ENCODE results near the gene B3GNT5.

DNA sequence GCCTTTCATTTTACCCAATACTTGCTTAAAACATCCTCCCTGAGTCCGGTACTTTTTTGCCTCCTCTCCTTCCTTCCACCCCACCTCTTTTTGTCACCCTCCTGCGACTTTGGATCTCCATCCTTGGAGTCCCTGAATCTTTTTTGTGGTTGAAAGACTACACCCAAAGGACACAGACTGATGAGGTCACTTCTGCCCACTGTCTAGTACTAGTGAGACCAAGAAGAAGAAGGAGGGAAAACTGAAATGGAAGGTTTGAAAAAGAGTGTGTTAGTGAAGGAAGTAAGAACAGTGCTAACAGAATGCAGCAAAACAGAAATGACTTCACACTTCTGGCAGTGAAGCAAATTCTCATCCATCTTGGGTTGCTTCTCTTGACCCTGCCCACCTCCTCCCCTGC is 6.6 kb downstream of the B3GNT5 start:
- TF ChIP-seq, protein P1, sequence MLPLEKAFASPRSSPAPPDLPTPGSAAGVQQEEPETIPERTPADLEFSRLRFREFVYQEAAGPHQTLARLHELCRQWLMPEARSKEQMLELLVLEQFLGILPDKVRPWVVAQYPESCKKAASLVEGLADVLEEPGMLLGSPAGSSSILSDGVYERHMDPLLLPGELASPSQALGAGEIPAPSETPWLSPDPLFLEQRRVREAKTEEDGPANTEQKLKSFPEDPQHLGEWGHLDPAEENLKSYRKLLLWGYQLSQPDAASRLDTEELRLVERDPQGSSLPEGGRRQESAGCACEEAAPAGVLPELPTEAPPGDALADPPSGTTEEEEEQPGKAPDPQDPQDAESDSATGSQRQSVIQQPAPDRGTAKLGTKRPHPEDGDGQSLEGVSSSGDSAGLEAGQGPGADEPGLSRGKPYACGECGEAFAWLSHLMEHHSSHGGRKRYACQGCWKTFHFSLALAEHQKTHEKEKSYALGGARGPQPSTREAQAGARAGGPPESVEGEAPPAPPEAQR (tag by site-specific recombination; IDR thresholded peaks at IDR 0.05) = no peak
- TF ChIP-seq, protein P2, sequence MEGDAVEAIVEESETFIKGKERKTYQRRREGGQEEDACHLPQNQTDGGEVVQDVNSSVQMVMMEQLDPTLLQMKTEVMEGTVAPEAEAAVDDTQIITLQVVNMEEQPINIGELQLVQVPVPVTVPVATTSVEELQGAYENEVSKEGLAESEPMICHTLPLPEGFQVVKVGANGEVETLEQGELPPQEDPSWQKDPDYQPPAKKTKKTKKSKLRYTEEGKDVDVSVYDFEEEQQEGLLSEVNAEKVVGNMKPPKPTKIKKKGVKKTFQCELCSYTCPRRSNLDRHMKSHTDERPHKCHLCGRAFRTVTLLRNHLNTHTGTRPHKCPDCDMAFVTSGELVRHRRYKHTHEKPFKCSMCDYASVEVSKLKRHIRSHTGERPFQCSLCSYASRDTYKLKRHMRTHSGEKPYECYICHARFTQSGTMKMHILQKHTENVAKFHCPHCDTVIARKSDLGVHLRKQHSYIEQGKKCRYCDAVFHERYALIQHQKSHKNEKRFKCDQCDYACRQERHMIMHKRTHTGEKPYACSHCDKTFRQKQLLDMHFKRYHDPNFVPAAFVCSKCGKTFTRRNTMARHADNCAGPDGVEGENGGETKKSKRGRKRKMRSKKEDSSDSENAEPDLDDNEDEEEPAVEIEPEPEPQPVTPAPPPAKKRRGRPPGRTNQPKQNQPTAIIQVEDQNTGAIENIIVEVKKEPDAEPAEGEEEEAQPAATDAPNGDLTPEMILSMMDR (tag by site-specific recombination; IDR thresholded peaks at IDR 0.05) = no peak
- TF ChIP-seq ZBTB49 (tag by site-specific recombination; IDR thresholded peaks at IDR 0.05; ENCODE audit: low read depth) = no peak
- TF ChIP-seq RBAK (tag by site-specific recombination; IDR thresholded peaks at IDR 0.05) = no peak
- TF ChIP-seq, protein P3, sequence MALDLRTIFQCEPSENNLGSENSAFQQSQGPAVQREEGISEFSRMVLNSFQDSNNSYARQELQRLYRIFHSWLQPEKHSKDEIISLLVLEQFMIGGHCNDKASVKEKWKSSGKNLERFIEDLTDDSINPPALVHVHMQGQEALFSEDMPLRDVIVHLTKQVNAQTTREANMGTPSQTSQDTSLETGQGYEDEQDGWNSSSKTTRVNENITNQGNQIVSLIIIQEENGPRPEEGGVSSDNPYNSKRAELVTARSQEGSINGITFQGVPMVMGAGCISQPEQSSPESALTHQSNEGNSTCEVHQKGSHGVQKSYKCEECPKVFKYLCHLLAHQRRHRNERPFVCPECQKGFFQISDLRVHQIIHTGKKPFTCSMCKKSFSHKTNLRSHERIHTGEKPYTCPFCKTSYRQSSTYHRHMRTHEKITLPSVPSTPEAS (tag by site-specific recombination; IDR thresholded peaks at IDR 0.05) = no peak
- no peak for TF ChIP-seq ZEB2 (tag by site-specific recombination; IDR thresholded peaks at IDR 0.05)
- TF ChIP-seq ZNF239 (tag by site-specific recombination; IDR thresholded peaks at IDR 0.05) = no peak
- TF ChIP-seq, protein P4, sequence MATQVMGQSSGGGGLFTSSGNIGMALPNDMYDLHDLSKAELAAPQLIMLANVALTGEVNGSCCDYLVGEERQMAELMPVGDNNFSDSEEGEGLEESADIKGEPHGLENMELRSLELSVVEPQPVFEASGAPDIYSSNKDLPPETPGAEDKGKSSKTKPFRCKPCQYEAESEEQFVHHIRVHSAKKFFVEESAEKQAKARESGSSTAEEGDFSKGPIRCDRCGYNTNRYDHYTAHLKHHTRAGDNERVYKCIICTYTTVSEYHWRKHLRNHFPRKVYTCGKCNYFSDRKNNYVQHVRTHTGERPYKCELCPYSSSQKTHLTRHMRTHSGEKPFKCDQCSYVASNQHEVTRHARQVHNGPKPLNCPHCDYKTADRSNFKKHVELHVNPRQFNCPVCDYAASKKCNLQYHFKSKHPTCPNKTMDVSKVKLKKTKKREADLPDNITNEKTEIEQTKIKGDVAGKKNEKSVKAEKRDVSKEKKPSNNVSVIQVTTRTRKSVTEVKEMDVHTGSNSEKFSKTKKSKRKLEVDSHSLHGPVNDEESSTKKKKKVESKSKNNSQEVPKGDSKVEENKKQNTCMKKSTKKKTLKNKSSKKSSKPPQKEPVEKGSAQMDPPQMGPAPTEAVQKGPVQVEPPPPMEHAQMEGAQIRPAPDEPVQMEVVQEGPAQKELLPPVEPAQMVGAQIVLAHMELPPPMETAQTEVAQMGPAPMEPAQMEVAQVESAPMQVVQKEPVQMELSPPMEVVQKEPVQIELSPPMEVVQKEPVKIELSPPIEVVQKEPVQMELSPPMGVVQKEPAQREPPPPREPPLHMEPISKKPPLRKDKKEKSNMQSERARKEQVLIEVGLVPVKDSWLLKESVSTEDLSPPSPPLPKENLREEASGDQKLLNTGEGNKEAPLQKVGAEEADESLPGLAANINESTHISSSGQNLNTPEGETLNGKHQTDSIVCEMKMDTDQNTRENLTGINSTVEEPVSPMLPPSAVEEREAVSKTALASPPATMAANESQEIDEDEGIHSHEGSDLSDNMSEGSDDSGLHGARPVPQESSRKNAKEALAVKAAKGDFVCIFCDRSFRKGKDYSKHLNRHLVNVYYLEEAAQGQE (tag by site-specific recombination; IDR thresholded peaks at IDR 0.05) = no peak
- TF ChIP-seq ZNF473 (tag by site-specific recombination; IDR thresholded peaks at IDR 0.05) = no peak
- no peak for TF ChIP-seq YY1 (tag by site-specific recombination; IDR thresholded peaks at IDR 0.05)
- no peak for TF ChIP-seq ZNF449 (tag by site-specific recombination; IDR thresholded peaks at IDR 0.05)
- no peak for TF ChIP-seq ZNF138 (tag by site-specific recombination; IDR thresholded peaks at IDR 0.05; ENCODE audit: borderline replicate concordance)
- TF ChIP-seq ZNF24 (tag by site-specific recombination; IDR thresholded peaks at IDR 0.05) = no peak

Data from HEK293 (cell line).